A549 (cell line): ENCODE measurements around the gene PLEKHA6.

Experiments
- ESRRA ChIP-seq: fragments of 150-350 bp; IDR thresholded peaks from 2 replicates; pipeline ENCODE4 v1.6.1; 2014; ENCODE audit warnings: mild to moderate bottlenecking, low read length, borderline replicate concordance
- NFE2L2 ChIP-seq: fragments of 150-350 bp; conservative IDR thresholded peaks from 2 replicates; pipeline ENCODE4 v1.6.1; 2014; ENCODE audit warnings: low read length
- POLR2A ChIP-seq: IDR thresholded peaks from 2 replicates; pipeline ENCODE4 v1.6.1; 2012; ENCODE audit warnings: mild to moderate bottlenecking, low read length
- POLR2AphosphoS2 ChIP-seq: conservative IDR thresholded peaks from 2 replicates; pipeline ENCODE4 v1.6.1; 2012; ENCODE audit warnings: low read length, improper control_type of control experiment, inconsistent platforms
- RNF2 ChIP-seq: fragments of 200-600 bp; sonication (generic); IDR thresholded peaks from 2 replicates; pipeline ENCODE4 v1.6.1; 2016; ENCODE audit warnings: low read depth, mild to moderate bottlenecking, antibody characterized with exemption, moderate library complexity, borderline replicate concordance
- ZFP36 ChIP-seq: fragments of 450-650 bp; IDR thresholded peaks from 2 replicates; pipeline ENCODE4 v1.6.1; 2014; ENCODE audit warnings: borderline replicate concordance; ENCODE audit not compliant: partially characterized antibody
- TF ChIP-seq, protein P1 (sequence below): fragments of >200 bp; sonication (Bioruptor Twin); formaldehyde crosslinking; IDR thresholded peaks from 3 replicates; pipeline ENCODE4 v1.6.1; 2016
- TF ChIP-seq, protein P2 (sequence below): fragments of >200 bp; sonication (Bioruptor Twin); formaldehyde crosslinking; IDR thresholded peaks from 3 replicates; pipeline ENCODE4 v1.5.1; 2016
- TF ChIP-seq, protein P3 (sequence below): fragments of 200-600 bp; sonication (generic); IDR thresholded peaks from 2 replicates; pipeline ENCODE4 v1.6.1; 2016; ENCODE audit warnings: antibody characterized with exemption, mild to moderate bottlenecking, moderate library complexity

DNA sequence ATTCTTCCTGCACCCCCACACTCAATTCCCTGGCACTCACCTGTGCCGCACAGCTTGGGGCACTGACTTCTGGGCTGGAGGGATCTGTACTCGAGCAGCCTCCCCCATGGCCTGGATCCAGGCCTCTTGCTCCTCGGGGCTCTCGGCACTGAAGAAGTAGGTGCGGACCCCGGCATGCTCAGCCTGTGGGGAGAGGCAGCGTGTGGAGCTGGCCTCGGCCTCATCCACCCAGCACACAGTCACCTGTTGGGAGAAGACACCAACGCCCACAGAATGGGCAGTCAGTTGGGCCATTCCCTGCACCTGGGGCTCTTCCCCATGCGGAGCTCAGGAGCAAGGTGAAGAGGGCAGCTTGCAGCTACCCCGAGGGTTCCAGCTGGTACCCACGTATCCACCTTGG, 98.5 kb downstream of the PLEKHA6 start:
- TF ChIP-seq, protein P1, sequence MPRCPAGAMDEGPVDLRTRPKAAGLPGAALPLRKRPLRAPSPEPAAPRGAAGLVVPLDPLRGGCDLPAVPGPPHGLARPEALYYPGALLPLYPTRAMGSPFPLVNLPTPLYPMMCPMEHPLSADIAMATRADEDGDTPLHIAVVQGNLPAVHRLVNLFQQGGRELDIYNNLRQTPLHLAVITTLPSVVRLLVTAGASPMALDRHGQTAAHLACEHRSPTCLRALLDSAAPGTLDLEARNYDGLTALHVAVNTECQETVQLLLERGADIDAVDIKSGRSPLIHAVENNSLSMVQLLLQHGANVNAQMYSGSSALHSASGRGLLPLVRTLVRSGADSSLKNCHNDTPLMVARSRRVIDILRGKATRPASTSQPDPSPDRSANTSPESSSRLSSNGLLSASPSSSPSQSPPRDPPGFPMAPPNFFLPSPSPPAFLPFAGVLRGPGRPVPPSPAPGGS = no peak
- TF ChIP-seq NFE2L2 (no peak), ZFP36 (no peak), POLR2A (no peak), ESRRA (no peak), POLR2AphosphoS2 (no peak), RNF2 (no peak)
- TF ChIP-seq, protein P2, sequence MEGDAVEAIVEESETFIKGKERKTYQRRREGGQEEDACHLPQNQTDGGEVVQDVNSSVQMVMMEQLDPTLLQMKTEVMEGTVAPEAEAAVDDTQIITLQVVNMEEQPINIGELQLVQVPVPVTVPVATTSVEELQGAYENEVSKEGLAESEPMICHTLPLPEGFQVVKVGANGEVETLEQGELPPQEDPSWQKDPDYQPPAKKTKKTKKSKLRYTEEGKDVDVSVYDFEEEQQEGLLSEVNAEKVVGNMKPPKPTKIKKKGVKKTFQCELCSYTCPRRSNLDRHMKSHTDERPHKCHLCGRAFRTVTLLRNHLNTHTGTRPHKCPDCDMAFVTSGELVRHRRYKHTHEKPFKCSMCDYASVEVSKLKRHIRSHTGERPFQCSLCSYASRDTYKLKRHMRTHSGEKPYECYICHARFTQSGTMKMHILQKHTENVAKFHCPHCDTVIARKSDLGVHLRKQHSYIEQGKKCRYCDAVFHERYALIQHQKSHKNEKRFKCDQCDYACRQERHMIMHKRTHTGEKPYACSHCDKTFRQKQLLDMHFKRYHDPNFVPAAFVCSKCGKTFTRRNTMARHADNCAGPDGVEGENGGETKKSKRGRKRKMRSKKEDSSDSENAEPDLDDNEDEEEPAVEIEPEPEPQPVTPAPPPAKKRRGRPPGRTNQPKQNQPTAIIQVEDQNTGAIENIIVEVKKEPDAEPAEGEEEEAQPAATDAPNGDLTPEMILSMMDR = no peak
- TF ChIP-seq, protein P3, sequence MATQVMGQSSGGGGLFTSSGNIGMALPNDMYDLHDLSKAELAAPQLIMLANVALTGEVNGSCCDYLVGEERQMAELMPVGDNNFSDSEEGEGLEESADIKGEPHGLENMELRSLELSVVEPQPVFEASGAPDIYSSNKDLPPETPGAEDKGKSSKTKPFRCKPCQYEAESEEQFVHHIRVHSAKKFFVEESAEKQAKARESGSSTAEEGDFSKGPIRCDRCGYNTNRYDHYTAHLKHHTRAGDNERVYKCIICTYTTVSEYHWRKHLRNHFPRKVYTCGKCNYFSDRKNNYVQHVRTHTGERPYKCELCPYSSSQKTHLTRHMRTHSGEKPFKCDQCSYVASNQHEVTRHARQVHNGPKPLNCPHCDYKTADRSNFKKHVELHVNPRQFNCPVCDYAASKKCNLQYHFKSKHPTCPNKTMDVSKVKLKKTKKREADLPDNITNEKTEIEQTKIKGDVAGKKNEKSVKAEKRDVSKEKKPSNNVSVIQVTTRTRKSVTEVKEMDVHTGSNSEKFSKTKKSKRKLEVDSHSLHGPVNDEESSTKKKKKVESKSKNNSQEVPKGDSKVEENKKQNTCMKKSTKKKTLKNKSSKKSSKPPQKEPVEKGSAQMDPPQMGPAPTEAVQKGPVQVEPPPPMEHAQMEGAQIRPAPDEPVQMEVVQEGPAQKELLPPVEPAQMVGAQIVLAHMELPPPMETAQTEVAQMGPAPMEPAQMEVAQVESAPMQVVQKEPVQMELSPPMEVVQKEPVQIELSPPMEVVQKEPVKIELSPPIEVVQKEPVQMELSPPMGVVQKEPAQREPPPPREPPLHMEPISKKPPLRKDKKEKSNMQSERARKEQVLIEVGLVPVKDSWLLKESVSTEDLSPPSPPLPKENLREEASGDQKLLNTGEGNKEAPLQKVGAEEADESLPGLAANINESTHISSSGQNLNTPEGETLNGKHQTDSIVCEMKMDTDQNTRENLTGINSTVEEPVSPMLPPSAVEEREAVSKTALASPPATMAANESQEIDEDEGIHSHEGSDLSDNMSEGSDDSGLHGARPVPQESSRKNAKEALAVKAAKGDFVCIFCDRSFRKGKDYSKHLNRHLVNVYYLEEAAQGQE = no peak
